Measurements from ENCODE around the gene CLIC4. TPM values are rescaled to one million over a fixed set of nuclear protein-coding genes. Genes with fewer than 3 reads are reported as not detected.

CLIC4 gene
- total and polyA plus RNA-seq, 9 of the 15 experiments (the other 6 are each of a cell fraction or from before 2014, with no cell fraction given): 16.0 to 67.5 (median 38.4) TPM

DNA sequence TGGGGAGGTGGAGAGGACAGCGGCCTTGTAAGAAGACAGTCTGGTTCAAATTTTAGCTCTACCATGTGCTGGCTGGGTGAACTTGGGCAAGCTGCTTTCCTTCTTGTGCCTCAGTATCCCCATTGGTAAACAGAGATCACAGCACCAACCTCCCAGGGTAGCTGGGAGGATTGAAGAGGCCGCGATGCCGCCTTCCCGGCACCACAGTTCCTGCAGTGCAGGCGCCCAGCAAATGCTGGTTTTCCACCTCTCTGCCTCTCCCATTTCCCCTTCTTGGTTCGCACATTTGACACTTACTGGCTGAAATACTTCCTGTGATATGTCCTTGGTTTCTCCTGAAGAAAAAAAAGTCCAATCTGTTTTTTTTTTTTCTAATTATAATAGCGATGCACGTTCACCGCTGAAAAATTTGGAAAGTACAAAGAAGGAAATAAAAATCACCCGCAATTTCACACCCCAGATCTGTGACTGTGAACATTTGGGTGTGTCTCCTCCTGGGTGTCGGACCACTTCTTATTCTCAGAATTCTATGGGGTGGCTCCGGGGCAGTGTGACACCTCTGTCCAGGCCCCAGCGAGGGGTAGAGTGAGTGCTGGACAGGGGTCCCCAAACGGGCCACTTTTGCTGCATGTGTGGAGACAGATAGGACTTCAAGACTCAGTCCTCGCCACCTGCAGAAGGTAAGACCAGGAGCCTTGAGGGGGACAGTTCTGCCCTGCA, 111.7 kb downstream of the CLIC4 start:
- intact Hi-C loops (cut with micrococcal nuclease): no loop called here
- BruUV-seq (replicated peaks): no TSS peak
- no peaks in the 10 kb centered on the region for H3K79me2 ChIP-seq (ENCODE audit: control insufficient read depth, insufficient read depth, low read length)
- no peaks in the 10 kb centered on the region for H3K36me3 ChIP-seq (ENCODE audit: control insufficient read depth, insufficient read depth, low read length)
- H4K20me1 ChIP-seq (replicated peaks; ENCODE audit: control insufficient read depth, insufficient read depth, low read length): no peaks in the 10 kb centered on the region
- TF ChIP-seq, protein P1, sequence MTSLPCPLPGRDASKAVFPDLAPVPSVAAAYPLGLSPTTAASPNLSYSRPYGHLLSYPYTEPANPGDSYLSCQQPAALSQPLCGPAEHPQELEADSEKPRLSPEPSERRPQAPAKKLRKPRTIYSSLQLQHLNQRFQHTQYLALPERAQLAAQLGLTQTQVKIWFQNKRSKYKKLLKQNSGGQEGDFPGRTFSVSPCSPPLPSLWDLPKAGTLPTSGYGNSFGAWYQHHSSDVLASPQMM (CRISPR knock-in tag; IDR thresholded peaks at IDR 0.05): no peak
- TF ChIP-seq CBX8 (IDR thresholded peaks at IDR 0.05; ENCODE audit: borderline replicate concordance, extremely low read depth, low read depth, low read length, poor library complexity, severe bottlenecking) (no peak), ZNF239 (CRISPR knock-in tag; IDR thresholded peaks at IDR 0.05) (no peak), NRF1 (conservative IDR thresholded peaks at IDR 0.05 in 1 of 2, IDR thresholded peaks at IDR 0.05 in 1 of 2) (no peak)
- in situ Hi-C loops (cut with MboI): no loop called here
- no peak overlapping the region for H3K9ac ChIP-seq (ENCODE audit: insufficient read depth in 1 of 2, low read depth in 2 of 2, low read length in 2 of 2)
- H3K4me1 ChIP-seq (replicated peaks in 1 of 2; ENCODE audit: control insufficient read depth in 2 of 2, insufficient read depth in 2 of 2, low read length in 2 of 2): 0 out of 5 replicates have a peak, but pooled peaks cover 0 to 3% of the 10 kb centered on the region in 2 experiments
- no peaks in the 10 kb centered on the region for H3K9me1 ChIP-seq (ENCODE audit: control insufficient read depth, insufficient read depth, low read length)
- no peak overlapping the region for H2AFZ ChIP-seq (ENCODE audit: low read depth, low read length)
- DNase-seq (ENCODE audit: extremely low read depth in 1 of 4, low spot score in 3 of 4) (no peak), ATAC-seq (no peak; the same call in 2 of the 3 replicates), FAIRE-seq (no peak)
- H3K4me2 ChIP-seq (ENCODE audit: insufficient read depth, low read length): no peak overlapping the region
- 4% methylated on average over 15 of the region's 16 CpGs for WGBS (ENCODE audit: insufficient coverage, low coverage, missing lambda C conversion rate)
- H3K9me3 ChIP-seq (replicated peaks; ENCODE audit: control insufficient read depth, insufficient read depth, low read depth, low read length): no peaks in the 10 kb centered on the region
- ChIA-PET CTCF (ENCODE audit: low intra/inter-chr PET ratio) (no interaction called here), POLR2A (interaction anchor here (0.7 kb wide), 2 partner anchors 185 to 225 kb away, joined by 3 read pairs; no protein-coding TSS in a partner anchor)
- peaks cover 32 to 62% of the 10 kb centered on the region in 2 experiments for H3K27me3 ChIP-seq (ENCODE audit: control insufficient read depth in 2 of 2, insufficient read depth in 2 of 2, low read length in 2 of 2)
- no peak overlapping the region for H3K27ac ChIP-seq (ENCODE audit: extremely low read depth, low read depth, low read length)
- H3K4me3 ChIP-seq: no peak overlapping the region

All from K562 (cell line).